HEK293 (cell line): ENCODE measurements around the gene CUEDC1.

Source experiments
- CTCF ChIA-PET: fragments of 350-600 bp; formaldehyde crosslinking; extraction: SDS; loops from one replicate; lab custom pipeline; 2021; ENCODE audit warnings: antibody characterized with exemption; lab: Yijun Ruan, JAX
- POLR2A ChIA-PET: fragments of 300-600 bp; formaldehyde crosslinking; extraction: SDS; loops from one replicate; lab custom pipeline; 2020; ENCODE audit warnings: antibody characterized with exemption, inconsistent platforms; lab: Yijun Ruan, JAX
- H3K27ac ChIP-seq: fragments of 200-500 bp; sonication (Bioruptor generic); 2 replicates; pipeline ENCODE4 v1.5.1; 2014; ENCODE audit warnings: low read depth, low read length, control low read depth, inconsistent platforms; ENCODE audit errors: extremely low read depth
- H3K36me3 ChIP-seq, 2 experiments: fragments of 200-500 bp in 1 of 2; sonication (Bioruptor generic) in 1 of 2; 1 replicate in 1 of 2; 2 replicates in 1 of 2; pipeline ENCODE4 v1.5.1; 2014 to 2017; ENCODE audit warnings: inconsistent platforms in 2 of 2, low read length in 2 of 2; ENCODE audit not compliant: control insufficient read depth in 2 of 2, insufficient read depth in 1 of 2
- H3K4me1 ChIP-seq: fragments of 200-500 bp; sonication (Bioruptor generic); 2 replicates; pipeline ENCODE4 v1.5.1; 2014; ENCODE audit warnings: mild to moderate bottlenecking, low read length, inconsistent platforms; ENCODE audit not compliant: control insufficient read depth, insufficient read depth
- H3K4me3 ChIP-seq: 2 replicates; pipeline ENCODE4 v1.5.1; 2011; ENCODE audit warnings: low read depth, mild to moderate bottlenecking, control low read depth, low read length, moderate library complexity
- H3K9me3 ChIP-seq: fragments of 200-500 bp; sonication (Bioruptor generic); 2 replicates; pipeline ENCODE4 v1.5.1; 2014; ENCODE audit warnings: low read depth, low read length, inconsistent platforms; ENCODE audit not compliant: control insufficient read depth, insufficient read depth
- ATF2 ChIP-seq: fragments of 450-650 bp; formaldehyde crosslinking; IDR thresholded peaks from 2 replicates; pipeline ENCODE4 v1.5.1; 2016; ENCODE audit warnings: missing biosample characterization, missing genetic modification characterization, low read depth
- EGR2 ChIP-seq: fragments of 450-650 bp; formaldehyde crosslinking; IDR thresholded peaks from 2 replicates; pipeline ENCODE4 v1.5.1; 2016; ENCODE audit warnings: low read depth, missing biosample characterization, missing genetic modification characterization
- MEIS1 ChIP-seq: sonication (generic); formaldehyde crosslinking; IDR thresholded peaks from 2 replicates; pipeline ENCODE4 v1.8.1; 2022; ENCODE audit warnings: missing genetic modification reagents, mild to moderate bottlenecking, borderline replicate concordance
- PATZ1 ChIP-seq: fragments of 450-650 bp; formaldehyde crosslinking; IDR thresholded peaks from 2 replicates; pipeline ENCODE4 v1.5.1; 2016; ENCODE audit warnings: missing biosample characterization, missing genetic modification characterization
- PRDM10 ChIP-seq: fragments of 450-650 bp; formaldehyde crosslinking; IDR thresholded peaks from 2 replicates; pipeline ENCODE4 v1.5.1; 2016; ENCODE audit warnings: missing biosample characterization, missing genetic modification characterization
- SP7 ChIP-seq: fragments of 450-650 bp; formaldehyde crosslinking; IDR thresholded peaks from 2 replicates; pipeline ENCODE4 v1.5.1; 2016; ENCODE audit warnings: missing biosample characterization, missing genetic modification characterization
- ZBTB48 ChIP-seq: fragments of 450-650 bp; formaldehyde crosslinking; IDR thresholded peaks from 2 replicates; pipeline ENCODE4 v1.5.1; 2016; ENCODE audit warnings: missing biosample characterization, missing genetic modification characterization
- ZEB2 ChIP-seq: fragments of 450-650 bp; formaldehyde crosslinking; IDR thresholded peaks from 2 replicates; pipeline ENCODE4 v1.5.1; 2016; ENCODE audit warnings: missing biosample characterization, missing genetic modification characterization
- ZFHX2 ChIP-seq: fragments of 450-650 bp; formaldehyde crosslinking; conservative IDR thresholded peaks from 2 replicates; pipeline ENCODE4 v1.5.1; 2016; ENCODE audit warnings: missing biosample characterization, missing genetic modification characterization
- ZNF433 ChIP-seq: fragments of 450-650 bp; formaldehyde crosslinking; IDR thresholded peaks from 2 replicates; pipeline ENCODE4 v1.5.1; 2016; ENCODE audit warnings: missing biosample characterization, missing genetic modification characterization, low read depth
- ZNF571 ChIP-seq: fragments of 450-650 bp; formaldehyde crosslinking; IDR thresholded peaks from 2 replicates; pipeline ENCODE4 v1.5.0; 2017; ENCODE audit warnings: missing biosample characterization, missing genetic modification characterization
- ZNF600 ChIP-seq: fragments of 450-650 bp; formaldehyde crosslinking; IDR thresholded peaks from 2 replicates; pipeline ENCODE4 v1.5.1; 2016; ENCODE audit warnings: missing biosample characterization, missing genetic modification characterization
- ZNF629 ChIP-seq: fragments of 450-650 bp; formaldehyde crosslinking; IDR thresholded peaks from 2 replicates; pipeline ENCODE4 v1.5.1; 2017; ENCODE audit warnings: missing biosample characterization, missing genetic modification characterization
- TF ChIP-seq, protein P1 (sequence below): fragments of 450-650 bp; formaldehyde crosslinking; optimal IDR thresholded peaks from 2 replicates; pipeline ENCODE3; 2016; ENCODE audit warnings: missing biosample characterization, mild to moderate bottlenecking, missing genetic modification characterization

The CUEDC1 gene

GRCh38 chr17:57939797-57940196, 15.4 kb downstream of the CUEDC1 start:
- POLR2A ChIA-PET, result interaction anchor here (0.7 to 5.0 kb wide), 6 partner anchors 9 to 67 kb away, joined by 3 to 33 read pairs (median 3); partner anchors contain the start of genes CUEDC1 and SRSF1
- CTCF ChIA-PET, result interaction anchor here (0.6 to 2.0 kb wide), 4 partner anchors 9 to 683 kb away, joined by 3 to 11 read pairs (median 3); no protein-coding TSS in a partner anchor

DNA sequence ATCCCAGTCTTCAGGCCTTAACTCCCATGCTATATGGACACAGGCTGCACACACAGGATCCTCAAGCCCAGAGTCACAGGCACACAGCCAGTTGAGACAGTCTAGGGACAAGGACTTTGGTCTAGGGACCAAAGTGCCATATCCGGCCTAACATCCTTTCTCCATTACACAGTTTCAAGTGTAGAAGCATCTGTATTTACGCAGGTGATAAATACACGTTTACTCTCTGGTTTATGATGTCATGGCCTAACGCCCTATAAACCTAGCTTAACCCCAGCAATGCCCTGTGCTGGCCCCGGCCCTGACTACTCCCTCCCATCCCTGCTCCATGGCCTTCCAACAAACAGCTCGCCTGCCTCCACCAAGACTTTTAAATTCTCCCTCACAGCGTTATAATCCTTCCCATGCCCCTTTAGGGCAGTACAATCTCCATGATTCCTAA, 17.1 kb downstream of the CUEDC1 start:
- POLR2A ChIA-PET, result interaction anchor here (0.5 to 5.0 kb wide), 3 partner anchors 13 to 41 kb away, joined by 3 to 33 read pairs (median 4); partner anchors contain the start of gene CUEDC1
- peaks cover 41% of the 10 kb centered on the region for H3K4me1 ChIP-seq
- no peak overlapping the region for H3K27ac ChIP-seq
- TF ChIP-seq ZNF600 (peak; percentile 32; the same call in 1 of the 2 replicates), ZNF629 (tag by site-specific recombination) (peak; percentile 62), ZEB2 (tag by site-specific recombination) (no peak), ZNF571 (no peak), MEIS1 (CRISPR knock-in tag) (no peak), ZBTB48 (tag by site-specific recombination) (peak; percentile 45; the same call in 1 of the 2 replicates), ATF2 (peak; percentile 57; the same call in 1 of the 2 replicates)
- TF ChIP-seq, protein P1, sequence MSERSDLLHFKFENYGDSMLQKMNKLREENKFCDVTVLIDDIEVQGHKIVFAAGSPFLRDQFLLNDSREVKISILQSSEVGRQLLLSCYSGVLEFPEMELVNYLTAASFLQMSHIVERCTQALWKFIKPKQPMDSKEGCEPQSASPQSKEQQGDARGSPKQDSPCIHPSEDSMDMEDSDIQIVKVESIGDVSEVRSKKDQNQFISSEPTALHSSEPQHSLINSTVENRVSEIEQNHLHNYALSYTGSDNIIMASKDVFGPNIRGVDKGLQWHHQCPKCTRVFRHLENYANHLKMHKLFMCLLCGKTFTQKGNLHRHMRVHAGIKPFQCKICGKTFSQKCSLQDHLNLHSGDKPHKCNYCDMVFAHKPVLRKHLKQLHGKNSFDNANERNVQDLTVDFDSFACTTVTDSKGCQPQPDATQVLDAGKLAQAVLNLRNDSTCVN, result no peak
- TF ChIP-seq, all 188 proteins: peak for 4
- CTCF ChIA-PET, result interaction anchor here (0.6 to 1.2 kb wide), 6 partner anchors 10 to 155 kb away, joined by 3 to 6 read pairs (median 3); no protein-coding TSS in a partner anchor
- Histone ChIP-seq H3K36me3 (no peaks in the 10 kb centered on the region), H3K9me3 (no peaks in the 10 kb centered on the region), H3K4me3 (no peak overlapping the region)

More at GRCh38 chr17:57939797-57940196, 15.4 kb downstream of the CUEDC1 start:
- no peaks in the 10 kb centered on the region for H3K36me3 ChIP-seq
- no peak overlapping the region for H3K4me3 ChIP-seq
- peaks cover 49% of the 10 kb centered on the region for H3K4me1 ChIP-seq
- H3K27ac ChIP-seq, result no peak overlapping the region
- TF ChIP-seq EGR2 (tag by site-specific recombination), result peak; percentile 69; the same call in 1 of the 2 replicates
- no peak for TF ChIP-seq SP7
- TF ChIP-seq ZFHX2 (tag by site-specific recombination), result peak; percentile 73
- peak; percentile 88 for TF ChIP-seq PRDM10
- no peak for TF ChIP-seq ZNF433 (tag by site-specific recombination)
- TF ChIP-seq PATZ1 (tag by site-specific recombination), result peak; percentile 27; the same call in 1 of the 2 replicates
- H3K9me3 ChIP-seq, result no peaks in the 10 kb centered on the region
